Activated naive CD8-positive, alpha-beta T cell treated with anti-CD3 and anti-CD28 coated beads, Interleukin-2, amount 10 ng/mL, durations not matched to agents 7 days and 5 days (primary cell): ENCODE measurements around the gene TOX2. TPM values are rescaled to one million over a fixed set of nuclear protein-coding genes. Genes with fewer than 3 reads are reported as not detected.
A peak's percentile ranks its signal among the peaks of the same experiment; 100 is the strongest.
"Not testable (repeated sequence)": the region's sequence is repeated elsewhere in the genome, so short reads cannot be mapped to it uniquely, and the experiment has no call there.

Source experiments
- ATAC-seq: fragments of 150-1000 bp; cut with Tn5 transposase; one replicate; pipeline ENCODE4 v1.10.0; 2021; ENCODE audit warnings: low read depth, moderate library complexity
- POLR2A ChIA-PET: fragments of 350-600 bp; sonication (Branson Sonifier 250); formaldehyde crosslinking; loops from one replicate; lab custom pipeline; 2021; ENCODE audit warnings: antibody characterized with exemption; lab: Charles Lee
- DNase-seq: peaks from one replicate; pipeline ENCODE4 v3.0.0; 2021
- H3K27ac Mint-ChIP-seq: one replicate; pipeline ENCODE4 v1.8.0; 2022; ENCODE audit warnings: mild to moderate bottlenecking, mixed read lengths
- H3K27me3 Mint-ChIP-seq: one replicate; pipeline ENCODE4 v1.8.0; 2022; ENCODE audit warnings: mild to moderate bottlenecking, moderate library complexity, mixed read lengths
- H3K36me3 Mint-ChIP-seq: one replicate; pipeline ENCODE4 v1.8.0; 2021; ENCODE audit warnings: mild to moderate bottlenecking, mixed read lengths
- H3K4me1 Mint-ChIP-seq: one replicate; pipeline ENCODE4 v1.8.0; 2021; ENCODE audit warnings: mixed read lengths
- H3K4me3 Mint-ChIP-seq: one replicate; pipeline ENCODE4 v1.8.0; 2022; ENCODE audit warnings: mild to moderate bottlenecking, moderate library complexity, mixed read lengths
- H3K9me3 Mint-ChIP-seq: one replicate; pipeline ENCODE4 v1.8.0; 2021; ENCODE audit warnings: mixed read lengths
- total RNA-seq, 2 experiments: library from RNA; stranded (reverse); gene quantifications; one replicate each; pipeline ENCODE4 v1.2.3, GENCODE V29; 2021

TOX2 gene
- total RNA-seq, 2 experiments from 2014 or later, result 0.26 to 0.44 TPM

DNA sequence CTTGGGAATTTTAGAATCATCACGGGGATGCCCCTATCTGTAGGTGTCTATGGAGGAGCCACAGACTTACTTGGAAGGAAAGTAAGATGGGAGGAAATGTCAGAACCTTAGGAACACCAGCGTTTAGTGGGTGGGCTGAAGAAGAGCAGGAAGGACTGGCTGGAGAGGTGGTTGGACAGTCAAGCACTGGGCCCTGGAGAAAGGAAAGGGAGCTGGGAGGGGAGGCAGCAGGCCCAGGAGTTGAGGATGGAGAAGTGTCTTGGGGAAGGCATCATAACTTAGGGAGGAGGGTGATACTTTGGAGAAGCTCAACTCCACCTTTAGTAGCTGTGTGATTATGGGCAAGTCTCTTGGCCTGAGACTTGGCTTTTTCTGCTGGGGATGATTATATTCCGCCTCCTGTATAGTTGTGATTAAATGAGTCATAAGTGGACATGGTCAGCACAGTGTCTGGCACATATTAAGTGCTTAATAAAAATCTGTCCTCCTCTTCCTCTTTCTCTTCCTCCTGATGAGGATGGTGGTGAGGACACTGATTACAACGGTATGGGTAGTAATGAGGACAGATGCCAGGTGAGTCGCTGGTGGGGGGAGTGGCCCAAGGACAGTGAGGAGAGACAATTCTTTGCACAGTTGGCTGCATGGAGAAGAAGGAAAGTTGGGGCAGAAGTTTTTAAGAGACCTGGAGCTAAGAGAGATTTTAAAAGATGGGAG is 125.7 kb downstream of the TOX2 start:
- Mint-ChIP-seq H3K36me3 (no peaks in the 10 kb centered on the region), H3K9me3 (peaks cover 2% of the 10 kb centered on the region), H3K27ac (no peak overlapping the region), H3K27me3 (peaks cover 68% of the 10 kb centered on the region), H3K4me3 (no peak overlapping the region), H3K4me1 (peaks cover 3% of the 10 kb centered on the region)
- ATAC-seq (no peak), DNase-seq (no peak)
- POLR2A ChIA-PET, result no interaction called here

DNA sequence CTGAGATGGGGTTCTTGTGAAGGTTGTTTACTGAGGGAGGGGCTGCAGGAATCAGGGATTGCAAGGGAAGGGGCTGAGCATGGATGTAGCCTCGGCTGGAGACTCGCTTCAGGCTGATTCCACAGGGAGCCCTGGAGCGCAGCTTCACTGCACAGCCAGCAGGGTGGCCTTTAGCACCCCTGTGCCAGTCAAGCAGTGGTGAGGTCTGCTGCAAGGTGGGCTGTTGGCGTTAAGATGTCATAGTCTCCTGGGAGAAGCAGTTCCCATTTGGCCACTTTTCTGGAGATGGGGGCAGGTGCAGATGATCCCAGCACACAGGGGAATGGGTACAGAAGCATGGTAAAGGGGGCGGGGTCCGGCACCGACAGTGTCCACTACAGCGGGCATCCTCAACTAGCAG is 126.3 kb downstream of the TOX2 start:
- Mint-ChIP-seq H3K36me3 (no peaks in the 10 kb centered on the region), H3K4me3 (no peak overlapping the region), H3K27me3 (peaks cover 69% of the 10 kb centered on the region), H3K27ac (no peak overlapping the region), H3K4me1 (no peaks in the 10 kb centered on the region), H3K9me3 (peaks cover 2% of the 10 kb centered on the region)
- POLR2A ChIA-PET, result no interaction called here
- ATAC-seq, result no peak
- DNase-seq, result no peak

DNA sequence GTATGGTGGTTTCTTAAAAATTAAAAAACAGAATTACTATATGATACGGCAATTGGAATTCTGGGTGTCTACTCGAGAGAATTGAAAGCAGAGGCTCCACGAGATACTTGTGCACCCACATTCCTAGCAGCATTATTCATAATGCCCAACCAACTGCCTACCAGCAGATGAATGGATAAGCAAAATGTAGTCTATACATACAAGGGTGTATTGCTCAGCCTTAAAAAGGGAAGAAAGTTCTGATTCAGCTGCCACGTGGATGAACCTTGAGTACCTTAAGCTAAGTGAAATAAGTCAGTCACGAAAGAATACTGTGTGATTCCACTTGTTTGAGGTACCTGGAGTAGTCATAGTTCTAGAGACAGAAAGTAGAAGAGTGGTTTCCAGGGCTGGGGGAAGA is 130.1 kb downstream of the TOX2 start:
- H3K9me3 Mint-ChIP-seq, H3K27ac Mint-ChIP-seq, DNase-seq, ATAC-seq, H3K4me1 Mint-ChIP-seq, H3K4me3 Mint-ChIP-seq, POLR2A ChIA-PET, H3K36me3 Mint-ChIP-seq: not testable (repeated sequence)
- peaks cover 56% of the 10 kb centered on the region for H3K27me3 Mint-ChIP-seq

DNA sequence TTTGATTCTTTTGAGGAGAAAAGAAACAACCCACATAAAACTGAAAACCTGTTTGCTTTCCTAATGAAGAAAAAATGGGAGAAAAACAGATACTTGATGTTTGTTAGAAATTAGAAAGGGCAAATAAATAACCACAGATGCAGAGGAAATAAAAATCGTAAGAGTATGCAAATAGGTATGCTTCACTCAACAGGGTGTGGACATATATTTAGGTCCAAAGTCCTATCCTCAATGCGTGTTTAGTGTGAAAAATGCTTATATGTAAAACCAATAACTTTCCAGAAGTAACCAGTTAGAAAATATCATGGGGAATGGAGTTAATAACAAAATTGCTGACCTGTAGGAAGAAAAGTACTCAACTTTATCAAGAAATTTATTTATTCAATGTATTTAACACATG is 135.7 kb downstream of the TOX2 start:
- POLR2A ChIA-PET, result no interaction called here
- ATAC-seq, result no peak
- DNase-seq, result no peak
- H3K27ac Mint-ChIP-seq, result no peak overlapping the region
- no peak overlapping the region for H3K4me3 Mint-ChIP-seq
- peaks cover 31% of the 10 kb centered on the region for H3K27me3 Mint-ChIP-seq
- peaks cover 7% of the 10 kb centered on the region for H3K4me1 Mint-ChIP-seq
- no peaks in the 10 kb centered on the region for H3K36me3 Mint-ChIP-seq
- no peaks in the 10 kb centered on the region for H3K9me3 Mint-ChIP-seq

DNA sequence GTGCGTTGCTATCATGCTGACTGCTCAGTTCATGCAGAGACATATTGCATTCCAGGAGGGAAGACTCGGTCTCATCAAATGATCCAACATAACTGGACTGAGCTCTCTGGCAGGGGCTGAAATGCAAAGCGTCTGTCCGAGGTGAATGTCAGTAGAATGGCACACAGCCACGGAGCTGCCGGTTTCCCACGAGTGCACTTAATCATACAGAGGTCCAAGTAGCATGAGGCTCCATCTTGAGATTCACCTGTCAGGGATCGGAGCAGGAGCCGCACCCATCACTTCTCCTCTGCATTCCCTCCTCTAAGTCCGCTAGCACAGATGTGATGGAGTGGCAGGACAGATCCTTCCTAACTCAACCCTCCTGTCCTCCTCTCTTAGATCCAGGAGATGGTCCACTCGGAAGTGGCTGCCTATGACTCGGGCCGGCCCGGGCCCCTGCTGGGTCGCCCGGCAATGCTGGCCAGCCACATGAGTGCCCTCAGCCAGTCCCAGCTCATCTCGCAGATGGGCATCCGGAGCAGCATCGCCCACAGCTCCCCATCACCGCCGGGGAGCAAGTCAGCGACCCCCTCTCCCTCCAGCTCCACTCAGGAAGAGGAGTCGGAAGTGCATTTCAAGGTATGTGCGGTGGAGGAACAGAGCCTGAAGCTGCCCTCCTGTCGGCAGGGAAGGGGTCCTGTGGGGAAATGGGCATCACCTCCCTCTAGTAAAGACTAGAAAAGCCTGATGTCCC is 136.4 kb downstream of the TOX2 start:
- ATAC-seq (no peak), DNase-seq (peak; percentile 21)
- Mint-ChIP-seq H3K36me3 (no peaks in the 10 kb centered on the region), H3K9me3 (no peaks in the 10 kb centered on the region), H3K4me3 (no peak overlapping the region), H3K4me1 (peaks cover 11% of the 10 kb centered on the region), H3K27me3 (peaks cover 23% of the 10 kb centered on the region), H3K27ac (no peak overlapping the region)
- POLR2A ChIA-PET, result interaction anchor here (0.8 kb wide), 1 partner anchor 69 kb away, joined by 3 read pairs; no protein-coding TSS in a partner anchor

DNA sequence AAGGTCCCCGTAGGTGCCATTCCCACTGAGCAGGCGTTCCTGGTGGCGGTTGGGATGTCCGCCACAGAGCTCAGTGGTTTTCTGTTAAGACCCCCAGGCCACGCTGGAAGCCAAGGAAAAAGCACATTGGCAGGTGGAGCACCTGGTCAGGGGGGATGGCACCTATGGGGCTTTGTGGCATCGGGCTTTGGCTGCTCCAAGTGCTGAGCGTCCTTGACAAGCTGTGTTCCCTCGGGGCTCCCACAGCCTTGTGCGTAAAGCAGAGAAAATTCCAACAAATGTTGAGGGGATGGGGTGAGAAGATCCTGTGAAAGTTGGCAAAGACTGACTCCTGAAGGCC is 137.0 kb downstream of the TOX2 start:
- DNase-seq, result no peak
- POLR2A ChIA-PET, result interaction anchor here (0.8 kb wide), 1 partner anchor 69 kb away, joined by 3 read pairs; no protein-coding TSS in a partner anchor
- no peak overlapping the region for H3K4me3 Mint-ChIP-seq

DNA sequence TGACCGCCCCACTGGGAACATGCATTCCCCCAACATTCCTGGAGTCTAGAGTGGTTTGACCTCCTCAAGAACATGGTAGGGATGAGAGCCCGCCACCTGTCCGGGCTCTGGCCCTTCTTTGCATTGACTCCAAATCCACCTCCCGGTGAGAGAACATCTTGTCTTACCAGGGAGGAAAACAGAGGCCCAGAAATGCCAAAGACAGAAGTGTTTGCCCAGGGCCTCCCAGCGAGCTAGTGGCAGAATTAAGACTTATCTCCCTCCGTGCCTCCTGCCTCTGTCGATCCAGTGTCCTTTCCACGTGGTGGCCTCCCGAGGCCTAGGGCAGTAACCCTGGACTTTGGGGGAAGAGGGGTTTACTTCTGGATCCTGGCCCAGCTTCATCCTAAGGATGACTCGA is 137.5 kb downstream of the TOX2 start:
- Mint-ChIP-seq H3K4me1 (peaks cover 12% of the 10 kb centered on the region), H3K36me3 (no peaks in the 10 kb centered on the region), H3K27me3 (peaks cover 16% of the 10 kb centered on the region), H3K4me3 (no peak overlapping the region), H3K27ac (no peak overlapping the region), H3K9me3 (no peaks in the 10 kb centered on the region)
- ATAC-seq (no peak), DNase-seq (no peak)
- POLR2A ChIA-PET, result no interaction called here

More for the DNA sequence above, 137.0 kb downstream of the TOX2 start:
- ATAC-seq, result no peak
- Mint-ChIP-seq H3K36me3 (no peaks in the 10 kb centered on the region), H3K9me3 (no peaks in the 10 kb centered on the region), H3K4me1 (peaks cover 12% of the 10 kb centered on the region), H3K27ac (no peak overlapping the region), H3K27me3 (peaks cover 21% of the 10 kb centered on the region)

DNA sequence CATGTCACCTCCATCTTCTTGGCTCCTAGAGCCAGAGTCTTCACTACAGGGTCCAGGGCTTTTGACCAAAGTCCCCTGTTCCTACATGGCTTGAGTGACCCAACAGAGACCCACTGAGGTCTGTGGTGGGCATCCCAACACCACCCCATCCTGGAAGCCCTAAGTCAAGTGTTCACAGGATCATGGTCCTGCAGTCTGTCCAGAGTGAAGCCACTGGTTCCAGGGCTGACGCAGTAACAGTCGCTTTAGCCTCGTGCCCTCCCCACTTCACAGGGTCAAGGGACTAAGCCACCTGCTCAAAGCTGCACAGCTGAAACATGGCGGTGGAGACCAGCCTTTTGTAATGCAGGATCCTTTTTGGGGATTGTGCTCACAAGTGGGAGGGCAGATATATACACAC is 138.4 kb downstream of the TOX2 start:
- Mint-ChIP-seq H3K9me3 (no peaks in the 10 kb centered on the region), H3K27ac (no peak overlapping the region), H3K27me3 (peaks cover 15% of the 10 kb centered on the region), H3K36me3 (no peaks in the 10 kb centered on the region), H3K4me1 (peaks cover 12% of the 10 kb centered on the region), H3K4me3 (no peak overlapping the region)
- ATAC-seq, result no peak
- no peak for DNase-seq
- POLR2A ChIA-PET, result no interaction called here

DNA sequence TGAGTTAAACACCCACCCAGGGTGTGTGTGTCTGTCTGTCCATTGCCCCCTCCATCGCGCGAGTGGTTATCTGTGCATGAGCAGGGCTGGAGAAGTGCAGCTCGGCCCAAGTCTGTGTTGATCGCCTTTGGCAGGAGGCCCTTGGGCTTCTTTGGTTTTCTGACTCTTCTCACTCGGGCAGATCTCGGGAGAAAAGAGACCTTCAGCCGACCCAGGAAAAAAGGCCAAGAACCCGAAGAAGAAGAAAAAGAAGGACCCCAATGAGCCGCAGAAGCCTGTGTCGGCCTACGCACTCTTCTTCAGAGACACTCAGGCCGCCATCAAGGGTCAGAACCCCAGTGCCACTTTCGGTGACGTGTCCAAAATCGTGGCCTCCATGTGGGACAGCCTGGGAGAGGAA is 139.5 kb downstream of the TOX2 start:
- peaks cover 15% of the 10 kb centered on the region for H3K27me3 Mint-ChIP-seq
- H3K36me3 Mint-ChIP-seq, result peaks cover 4% of the 10 kb centered on the region

DNA sequence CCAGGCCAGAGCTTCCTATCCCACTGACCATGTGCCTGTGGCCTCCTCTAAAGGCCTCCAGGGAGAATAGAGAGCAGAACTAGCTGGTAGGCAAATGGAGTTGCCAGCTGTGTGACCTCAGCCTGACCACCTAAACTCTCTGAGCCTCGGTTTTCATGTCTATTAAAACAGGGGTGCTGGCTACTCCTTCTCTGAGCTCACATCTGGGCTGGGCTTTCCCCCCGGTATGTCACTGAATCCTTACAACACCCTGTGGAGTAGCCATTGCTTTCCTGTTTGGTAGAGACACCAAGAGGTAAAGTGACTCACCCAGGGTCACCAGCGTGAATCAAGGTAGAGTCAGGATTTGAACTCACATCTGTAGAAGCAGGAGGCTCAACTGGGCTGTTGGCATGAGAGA is 140.2 kb downstream of the TOX2 start:
- POLR2A ChIA-PET, result no interaction called here
- no peak for ATAC-seq
- Mint-ChIP-seq H3K27ac (no peak overlapping the region), H3K4me1 (peaks cover 12% of the 10 kb centered on the region), H3K36me3 (peaks cover 8% of the 10 kb centered on the region), H3K9me3 (no peaks in the 10 kb centered on the region), H3K27me3 (peaks cover 15% of the 10 kb centered on the region), H3K4me3 (no peak overlapping the region)
- DNase-seq, result no peak

More for the DNA sequence above, 139.5 kb downstream of the TOX2 start:
- no peaks in the 10 kb centered on the region for H3K9me3 Mint-ChIP-seq
- peaks cover 12% of the 10 kb centered on the region for H3K4me1 Mint-ChIP-seq
- no peak for ATAC-seq
- H3K4me3 Mint-ChIP-seq, result no peak overlapping the region
- peak; percentile 18 for DNase-seq
- no peak overlapping the region for H3K27ac Mint-ChIP-seq
- POLR2A ChIA-PET, result no interaction called here

DNA sequence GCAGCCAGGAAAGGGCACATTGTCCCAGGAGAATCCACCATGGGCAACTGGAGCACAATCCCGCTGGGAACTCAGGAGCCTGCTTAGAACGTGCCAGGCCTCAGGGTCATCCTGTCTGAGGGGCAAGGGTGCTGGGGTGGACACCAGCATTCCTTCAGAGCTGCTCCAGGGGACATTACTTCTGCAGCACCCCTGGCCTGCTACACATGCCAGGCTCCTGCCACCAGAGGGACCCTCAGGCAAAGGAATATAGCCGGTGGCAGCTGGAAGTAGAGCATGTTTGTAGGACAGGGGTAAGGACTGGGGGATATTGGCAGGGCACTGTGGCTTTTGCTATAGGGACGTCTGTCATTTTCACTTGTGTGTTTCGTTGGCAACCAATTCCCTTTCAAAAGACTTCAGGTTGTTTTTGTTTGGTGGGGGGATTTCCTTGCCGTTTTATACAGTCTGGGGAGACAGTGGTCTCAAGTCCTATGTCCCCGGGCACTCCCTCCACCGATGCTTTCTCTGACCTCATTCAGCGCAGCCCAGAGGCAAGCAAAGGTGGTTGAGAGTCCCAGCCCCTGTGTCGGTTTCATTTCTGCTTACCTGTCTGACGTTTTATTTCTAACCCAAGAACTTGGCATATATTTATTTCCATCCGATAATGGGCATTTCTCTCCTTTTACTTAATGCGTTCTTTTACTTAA is 141.5 kb downstream of the TOX2 start:
- ATAC-seq (peak; percentile 82), DNase-seq (peak; percentile 62)
- POLR2A ChIA-PET, result interaction anchor here (0.6 kb wide), 1 partner anchor 115 kb away, joined by 3 read pairs; no protein-coding TSS in a partner anchor
- peaks cover 2% of the 10 kb centered on the region for H3K9me3 Mint-ChIP-seq
- no peak overlapping the region for H3K27ac Mint-ChIP-seq
- peaks cover 17% of the 10 kb centered on the region for H3K4me1 Mint-ChIP-seq
- no peak overlapping the region for H3K4me3 Mint-ChIP-seq
- peaks cover 15% of the 10 kb centered on the region for H3K36me3 Mint-ChIP-seq
- H3K27me3 Mint-ChIP-seq, result peaks cover 6% of the 10 kb centered on the region

DNA sequence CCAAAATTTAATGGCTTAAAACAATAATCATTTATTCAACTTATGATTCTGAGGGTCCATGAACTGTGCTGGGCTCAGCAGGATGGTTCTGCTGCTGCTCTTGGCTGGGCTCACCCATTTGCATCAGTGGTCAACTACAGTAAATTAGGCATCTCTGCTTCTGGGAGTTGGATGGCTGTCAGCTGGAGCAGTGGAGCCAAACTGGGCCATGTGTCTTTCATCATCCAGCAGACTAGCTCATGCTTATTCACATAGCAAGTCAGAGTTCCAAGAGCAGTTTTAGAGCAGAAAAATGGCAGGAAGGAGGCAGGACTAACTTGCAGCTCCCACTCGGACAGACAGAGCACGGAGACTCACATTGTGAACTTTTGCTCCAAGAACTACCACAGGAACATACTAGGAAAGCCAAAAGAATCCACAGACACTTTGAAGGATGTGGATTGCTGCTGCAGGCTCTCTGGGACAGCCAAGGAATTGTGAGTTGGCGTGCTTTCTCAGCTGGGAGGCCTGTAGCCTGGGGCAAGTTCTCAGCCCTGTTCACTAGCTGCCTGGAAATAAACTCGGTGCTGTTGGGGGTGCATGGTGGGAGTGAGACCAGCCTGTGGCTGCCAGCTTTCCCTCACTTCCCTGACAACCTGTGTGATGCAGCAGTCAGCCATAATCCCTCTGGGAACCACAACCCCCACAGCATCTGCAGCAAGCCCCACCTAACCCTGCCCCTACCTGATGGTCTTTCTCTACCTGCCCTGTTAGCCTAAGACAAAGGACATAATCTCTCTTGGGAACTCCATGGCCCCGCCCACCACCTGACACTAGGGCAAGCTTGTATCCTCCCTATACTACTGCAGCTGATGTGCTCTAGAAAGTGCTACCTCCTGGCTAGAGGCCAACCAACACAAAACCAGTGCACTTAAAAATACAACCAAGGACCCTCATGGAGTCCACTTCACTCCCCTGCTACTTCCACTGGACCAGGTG is 143.3 kb downstream of the TOX2 start:
- peaks cover 21% of the 10 kb centered on the region for H3K36me3 Mint-ChIP-seq
- no peak for DNase-seq
- POLR2A ChIA-PET, result no interaction called here
- H3K27ac Mint-ChIP-seq, result no peak overlapping the region
- peaks cover 13% of the 10 kb centered on the region for H3K9me3 Mint-ChIP-seq
- ATAC-seq, result no peak
- H3K4me1 Mint-ChIP-seq, result peaks cover 18% of the 10 kb centered on the region
- peaks cover 13% of the 10 kb centered on the region for H3K27me3 Mint-ChIP-seq
- no peak overlapping the region for H3K4me3 Mint-ChIP-seq
